Subcutaneous adipose tissue (tissue), 4 donors: ENCODE results near the gene LYPLAL1. TPM values are rescaled to one million over a fixed set of nuclear protein-coding genes. Genes with fewer than 3 reads are reported as not detected.

Experiments used
- CTCF ChIP-seq: fragments of 450-650 bp; IDR thresholded peaks from one replicate; pipeline ENCODE4 v1.5.1; 2016; ENCODE audit warnings: low read depth, mild to moderate bottlenecking, control low read depth, antibody characterized with exemption, moderate library complexity
- total RNA-seq, 4 donors: library from RNA; depleted of rRNA; stranded (reverse); fragments of >200 nt; gene quantifications; one replicate each; pipeline ENCODE4 v1.1.0, GENCODE V29; 2016

Gene LYPLAL1
- total RNA-seq, 4 donors from 2014 or later, result 26.3 to 37.7 (median 31.4) TPM

GRCh38 chr1:219150913-219151312 is 22.8 kb upstream of the LYPLAL1 start:
- no peak for TF ChIP-seq CTCF

GRCh38 chr1:219151467-219151866 is 22.2 kb upstream of the LYPLAL1 start:
- no peak for TF ChIP-seq CTCF

DNA sequence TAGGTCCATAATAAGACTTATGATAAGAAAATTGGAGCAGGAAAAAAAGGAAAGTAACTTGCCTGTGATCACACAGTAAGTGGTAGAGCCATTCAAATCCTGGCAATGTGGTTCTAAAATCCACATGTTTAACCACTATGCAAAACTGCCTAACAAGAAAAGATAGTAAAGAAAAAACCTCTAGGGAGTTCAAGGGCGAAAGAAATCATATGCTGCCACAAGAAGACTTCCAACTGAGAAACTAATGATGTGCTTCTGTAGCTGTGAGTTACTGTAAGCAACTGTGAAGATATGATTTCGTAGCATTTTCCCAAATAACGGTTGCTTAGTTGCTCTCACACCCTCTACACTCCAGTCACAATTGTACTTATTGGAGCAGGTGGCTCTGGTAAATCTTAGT is 20.9 kb upstream of the LYPLAL1 start:
- no peak for TF ChIP-seq CTCF

GRCh38 chr1:219153723-219154122 is 20.0 kb upstream of the LYPLAL1 start:
- no peak for TF ChIP-seq CTCF

DNA sequence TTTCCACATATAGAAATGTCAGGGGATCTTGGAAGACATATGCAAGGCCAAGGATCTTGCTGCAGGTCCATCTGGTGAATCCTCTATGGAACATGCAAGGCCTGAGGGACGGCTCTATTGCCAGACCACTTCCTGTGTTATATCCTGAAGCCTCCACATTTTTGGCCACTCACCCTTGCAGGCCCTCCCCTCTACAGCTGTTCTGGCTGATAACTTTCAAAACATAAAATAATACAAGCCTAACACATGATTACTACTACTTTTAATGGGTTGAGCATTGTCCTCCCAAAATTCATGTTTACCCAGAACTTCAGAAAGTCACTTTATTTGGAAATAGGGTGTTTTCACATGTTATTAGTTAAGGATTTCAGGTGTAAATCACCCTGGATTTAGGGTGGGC is 18.5 kb upstream of the LYPLAL1 start:
- TF ChIP-seq CTCF, result no peak

- no peak for TF ChIP-seq CTCF
Observed at GRCh38 chr1:219159946-219160645, 13.6 kb upstream of the LYPLAL1 start.

- no peak for TF ChIP-seq CTCF
Observed at GRCh38 chr1:219160967-219161366, 12.7 kb upstream of the LYPLAL1 start.
